GM12891 (cell line): Measurements from ENCODE around the gene EYS.
A peak's percentile ranks its signal among the peaks of the same experiment; 100 is the strongest.

Experiments used
- DNase-seq: peaks from one replicate; pipeline ENCODE4 v3.0.0; 2011; ENCODE audit warnings: low spot score; ENCODE audit not compliant: insufficient read length
- FAIRE-seq: peaks from 2 replicates; lab custom pipeline; 2011; peaks lifted over from hg19 to GRCh38; lab: Jason Lieb, UNC
- PAX5 ChIP-seq: IDR thresholded peaks from 2 replicates; pipeline ENCODE4 v1.6.1; 2011; ENCODE audit warnings: low read length, moderate library complexity, mild to moderate bottlenecking; ENCODE audit not compliant: insufficient read depth, severe bottlenecking
- POLR2A ChIP-seq: IDR thresholded peaks from 2 replicates; pipeline ENCODE4 v1.6.1; 2011; ENCODE audit warnings: low read depth, low read length, control low read depth
- POLR2AphosphoS5 ChIP-seq: IDR thresholded peaks from 2 replicates; pipeline ENCODE4 v1.6.1; 2011; ENCODE audit warnings: low read depth, low read length, control low read depth
- POU2F2 ChIP-seq: IDR thresholded peaks from 2 replicates; pipeline ENCODE4 v1.6.1; 2011; ENCODE audit warnings: low read depth, mild to moderate bottlenecking, control low read depth, low read length, moderate library complexity
- SPI1 ChIP-seq: IDR thresholded peaks from 2 replicates; pipeline ENCODE4 v1.6.1; 2011; ENCODE audit warnings: low read depth, low read length, control low read depth
- TAF1 ChIP-seq: IDR thresholded peaks from 2 replicates; pipeline ENCODE4 v1.6.1; 2011; ENCODE audit warnings: low read depth, low read length, control low read depth

Gene EYS

DNA sequence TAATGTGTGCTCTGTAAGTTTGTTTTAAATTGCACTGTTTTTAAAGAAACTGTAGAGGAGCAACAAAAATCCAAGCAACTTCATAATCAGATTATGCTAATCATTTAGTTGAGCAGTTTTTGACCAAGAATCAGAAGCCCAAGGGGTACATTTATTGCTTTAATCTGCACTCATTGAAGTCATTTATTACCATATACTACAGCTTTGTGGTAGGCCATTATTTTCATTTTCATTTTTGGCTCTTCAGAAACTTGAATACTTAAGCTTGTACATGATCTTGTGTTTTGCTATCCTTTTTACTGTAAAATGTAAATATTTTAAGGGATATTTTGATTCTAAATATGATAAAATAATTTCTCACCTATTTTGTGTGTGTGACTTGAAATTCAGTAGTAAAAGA is 1992.9 kb downstream of the EYS start:
- DNase-seq (no peak), FAIRE-seq (no peak)
- TF ChIP-seq POLR2A (no peak), TAF1 (no peak), PAX5 (no peak), POU2F2 (no peak), SPI1 (no peak), POLR2AphosphoS5 (no peak)

DNA sequence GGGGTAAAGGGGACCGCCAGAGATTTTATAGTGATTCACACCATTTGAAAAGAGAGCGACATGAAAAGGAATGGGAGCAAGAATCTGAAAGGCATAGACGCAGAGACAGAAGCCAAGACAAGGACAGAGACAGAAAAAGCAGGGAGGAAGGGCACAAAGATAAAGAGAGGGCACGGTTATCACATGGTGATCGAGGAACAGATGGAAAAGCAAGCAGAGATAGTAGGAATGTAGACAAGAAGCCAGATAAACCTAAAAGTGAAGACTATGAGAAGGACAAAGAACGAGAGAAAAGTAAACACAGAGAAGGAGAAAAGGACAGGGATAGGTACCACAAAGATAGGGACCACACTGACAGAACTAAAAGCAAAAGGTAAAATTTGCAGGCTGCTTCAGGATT is 1993.7 kb downstream of the EYS start:
- DNase-seq (no peak), FAIRE-seq (no peak)
- TF ChIP-seq POU2F2 (no peak), POLR2A (no peak), POLR2AphosphoS5 (no peak), PAX5 (no peak), TAF1 (no peak), SPI1 (no peak)

- FAIRE-seq, result no peak
- DNase-seq, result no peak
- TF ChIP-seq PAX5, result no peak
- TF ChIP-seq POLR2A, result no peak
- no peak for TF ChIP-seq TAF1
- no peak for TF ChIP-seq POU2F2
- TF ChIP-seq POLR2AphosphoS5, result no peak
- no peak for TF ChIP-seq SPI1
These were observed 1997.9 kb downstream of the EYS start for GRCh38 chr6:63709148-63709547.

DNA sequence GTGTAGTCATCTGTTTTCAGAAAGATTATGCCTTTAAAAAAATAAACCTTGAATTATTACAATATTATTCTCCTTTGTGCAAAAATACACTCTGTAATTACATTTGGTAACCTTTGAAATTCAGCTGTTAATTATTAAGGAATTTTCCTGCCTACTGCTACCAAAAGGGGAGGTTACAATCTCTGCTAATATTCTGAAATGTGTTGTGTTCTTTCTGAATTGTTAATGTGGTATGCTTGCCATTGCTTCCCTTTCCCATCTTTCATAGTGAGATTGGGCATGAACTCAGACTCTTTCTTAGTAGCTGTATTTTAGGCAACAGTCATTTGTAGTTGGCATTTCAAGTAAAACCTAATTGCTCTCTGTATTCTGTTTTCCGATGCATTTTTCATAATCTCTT is 1998.4 kb downstream of the EYS start:
- TF ChIP-seq POU2F2 (no peak), POLR2AphosphoS5 (no peak), POLR2A (no peak), SPI1 (no peak), PAX5 (no peak), TAF1 (no peak)
- DNase-seq, result no peak
- FAIRE-seq, result no peak

DNA sequence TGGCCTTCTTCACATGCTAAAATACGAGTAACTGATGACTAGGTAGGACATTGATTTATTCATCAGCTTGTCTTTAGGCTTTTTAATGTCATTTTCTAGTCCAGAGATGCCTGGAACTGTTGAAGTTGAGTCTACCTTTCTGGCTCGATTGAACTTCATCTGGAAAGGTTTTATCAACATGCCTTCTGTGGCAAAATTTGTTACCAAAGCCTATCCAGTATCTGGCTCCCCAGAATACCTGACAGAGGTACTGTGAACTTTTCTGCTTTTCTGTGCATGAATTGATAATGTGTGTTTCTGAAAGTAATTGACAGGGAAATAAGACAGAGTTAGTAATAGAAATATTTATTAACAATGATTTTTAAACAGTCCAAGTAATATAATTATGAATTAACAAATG is 2000.4 kb downstream of the EYS start:
- no peak for DNase-seq
- TF ChIP-seq SPI1 (no peak), TAF1 (no peak), POU2F2 (no peak), POLR2A (no peak), PAX5 (no peak), POLR2AphosphoS5 (no peak)
- FAIRE-seq, result no peak

GRCh38 chr6:63705707-63706106 is 2001.3 kb downstream of the EYS start:
- no peak for FAIRE-seq
- no peak for DNase-seq
- TF ChIP-seq POU2F2 (no peak), SPI1 (no peak), POLR2A (no peak), PAX5 (no peak), TAF1 (no peak), POLR2AphosphoS5 (no peak)

DNA sequence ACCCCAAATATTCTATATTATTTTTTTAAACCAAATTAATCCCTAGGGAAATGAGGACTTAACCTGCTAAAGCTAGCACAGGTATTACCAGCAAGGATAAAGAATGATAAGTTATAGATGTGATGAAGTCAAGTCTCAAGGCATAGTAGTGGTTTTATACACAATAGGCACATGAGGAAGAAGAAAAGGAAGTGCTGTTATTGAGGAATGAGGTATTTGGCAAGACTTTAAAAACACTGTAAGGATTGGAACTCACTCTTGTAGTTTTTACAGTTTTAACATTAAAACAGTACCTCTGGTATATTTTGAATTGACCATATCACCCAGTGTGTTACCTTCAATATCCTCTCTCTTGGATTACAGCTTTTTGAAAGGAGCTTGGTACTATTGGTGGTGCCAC is 2016.8 kb downstream of the EYS start:
- DNase-seq (no peak), FAIRE-seq (no peak)
- TF ChIP-seq SPI1 (no peak), TAF1 (no peak), PAX5 (no peak), POLR2A (no peak)

- DNase-seq, result no peak
- no peak for TF ChIP-seq TAF1
- no peak for TF ChIP-seq POLR2AphosphoS5
- FAIRE-seq, result no peak
These were observed 2017.6 kb downstream of the EYS start for GRCh38 chr6:63689421-63689820.

DNA sequence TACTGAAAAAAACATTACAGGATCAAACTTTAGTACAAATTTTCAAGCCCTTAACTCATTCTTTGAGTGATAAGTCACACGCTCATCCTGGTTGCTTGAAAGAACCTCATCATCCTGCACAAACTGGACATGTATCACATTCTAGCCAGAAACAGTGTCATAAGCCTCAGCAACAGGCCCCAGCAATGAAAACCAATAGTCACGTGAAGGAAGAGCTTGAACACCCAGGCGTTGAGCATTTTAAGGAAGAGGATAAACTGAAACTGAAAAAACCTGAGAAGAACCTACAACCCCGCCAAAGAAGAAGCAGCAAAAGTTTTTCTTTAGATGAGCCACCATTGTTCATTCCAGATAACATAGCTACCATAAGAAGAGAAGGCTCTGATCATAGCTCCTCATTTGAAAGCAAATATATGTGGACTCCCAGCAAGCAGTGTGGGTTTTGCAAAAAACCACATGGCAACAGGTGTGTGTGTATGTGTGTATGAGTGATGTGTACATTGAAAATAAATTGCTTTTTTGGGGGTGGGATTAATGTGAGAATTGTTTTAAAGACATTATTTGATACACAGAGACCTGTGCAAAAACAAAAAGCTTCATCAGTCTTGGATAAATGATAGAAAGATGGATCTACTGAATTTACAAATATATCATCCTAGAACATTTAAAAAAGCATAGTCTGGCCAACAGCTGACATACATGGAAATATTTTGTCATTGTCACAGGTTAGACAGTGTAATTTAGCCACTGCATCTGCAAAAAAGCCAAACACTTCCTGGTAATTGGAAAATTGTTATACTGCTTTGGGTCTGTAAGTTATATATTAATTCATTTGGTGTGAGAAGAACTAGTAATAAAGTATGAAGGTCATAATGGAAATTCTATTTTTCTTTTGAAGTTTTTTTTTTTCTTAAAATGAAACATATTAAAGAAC is 2021.3 kb downstream of the EYS start:
- DNase-seq (peak; percentile 7), FAIRE-seq (peak; percentile 85)
- no peak for TF ChIP-seq POU2F2
- TF ChIP-seq TAF1, result no peak
- TF ChIP-seq POLR2AphosphoS5, result peak; percentile 29; the same call in 1 of the 2 replicates
- peak; percentile 63 for TF ChIP-seq SPI1

- TF ChIP-seq SPI1 (peak; percentile 79), POLR2AphosphoS5 (no peak)
- DNase-seq, result no peak
- peak; percentile 41 for FAIRE-seq
These were observed 2023.9 kb downstream of the EYS start for GRCh38 chr6:63683071-63683603.
